Heart left ventricle (tissue), 13 donors: ENCODE data around the gene RFT1.

Experiments
- POLR2A ChIP-seq, 2 donors: fragments of 450-650 bp; IDR thresholded peaks; one replicate each; pipeline ENCODE4 v1.6.1; 2017; ENCODE audit warnings: antibody characterized with exemption in 2 of 2, mild to moderate bottlenecking in 2 of 2, moderate library complexity in 2 of 2
- TF ChIP-seq, protein P1 (sequence below), 12 donors: fragments of 200-600 bp; sonication (generic) in 4 of 12; IDR thresholded peaks; one replicate each; pipeline versions ENCODE4 v1.5.0 to v1.8.0; 2018 to 2022; ENCODE audit warnings: antibody characterized with exemption in 12 of 12, mild to moderate bottlenecking in 5 of 12
- donor health status: ischemic (EF 13 %, LVEDD 7.1; RV severe dilation, severe dysfunction).
- donor health status: DM: no; HTN: yes; CAD: no.
- donor health status: DM: no; HTN: no; CAD: no.
- donor health status: ischemic (EF 25% LVEDD 6.9; RV normal size, moderate dysfunction).
- donor health status: ischemic (EF 25% LVEDD 5.7; RV mildly dilated, moderate dysfunction).
- donor health status: ischemic (EF 35%, LVEDD 5.7; RV mildly dilated, moderate dysfunction).
- donor health status: nonischemic (EF 11% LVEDD 7.7; RV severe dilation, severe dysfunction).
- donor health status: DM: yes; HTN: yes; CAD: no.
- donor health status: PGD.
- donor health status: ischemic (EF 29% LVEDD 5.4; RV normal size, mild dysfunction).
- donor health status: nonischemic (EF 23%, LVEDD 6.1; RV moderate dilation, normal function).

GRCh38 chr3:53111822-53112221, 18.4 kb downstream of the RFT1 start:
- TF ChIP-seq, protein P1, sequence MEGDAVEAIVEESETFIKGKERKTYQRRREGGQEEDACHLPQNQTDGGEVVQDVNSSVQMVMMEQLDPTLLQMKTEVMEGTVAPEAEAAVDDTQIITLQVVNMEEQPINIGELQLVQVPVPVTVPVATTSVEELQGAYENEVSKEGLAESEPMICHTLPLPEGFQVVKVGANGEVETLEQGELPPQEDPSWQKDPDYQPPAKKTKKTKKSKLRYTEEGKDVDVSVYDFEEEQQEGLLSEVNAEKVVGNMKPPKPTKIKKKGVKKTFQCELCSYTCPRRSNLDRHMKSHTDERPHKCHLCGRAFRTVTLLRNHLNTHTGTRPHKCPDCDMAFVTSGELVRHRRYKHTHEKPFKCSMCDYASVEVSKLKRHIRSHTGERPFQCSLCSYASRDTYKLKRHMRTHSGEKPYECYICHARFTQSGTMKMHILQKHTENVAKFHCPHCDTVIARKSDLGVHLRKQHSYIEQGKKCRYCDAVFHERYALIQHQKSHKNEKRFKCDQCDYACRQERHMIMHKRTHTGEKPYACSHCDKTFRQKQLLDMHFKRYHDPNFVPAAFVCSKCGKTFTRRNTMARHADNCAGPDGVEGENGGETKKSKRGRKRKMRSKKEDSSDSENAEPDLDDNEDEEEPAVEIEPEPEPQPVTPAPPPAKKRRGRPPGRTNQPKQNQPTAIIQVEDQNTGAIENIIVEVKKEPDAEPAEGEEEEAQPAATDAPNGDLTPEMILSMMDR (IDR thresholded peaks at IDR 0.05) = no peak
- no peak for TF ChIP-seq POLR2A (IDR thresholded peaks at IDR 0.05)
